ENCODE data around the gene LOXHD1.

The LOXHD1 gene

GRCh38 chr18:46538376-46538775 is 118.6 kb downstream of the LOXHD1 start:
- no peak for DNase-seq

DNA sequence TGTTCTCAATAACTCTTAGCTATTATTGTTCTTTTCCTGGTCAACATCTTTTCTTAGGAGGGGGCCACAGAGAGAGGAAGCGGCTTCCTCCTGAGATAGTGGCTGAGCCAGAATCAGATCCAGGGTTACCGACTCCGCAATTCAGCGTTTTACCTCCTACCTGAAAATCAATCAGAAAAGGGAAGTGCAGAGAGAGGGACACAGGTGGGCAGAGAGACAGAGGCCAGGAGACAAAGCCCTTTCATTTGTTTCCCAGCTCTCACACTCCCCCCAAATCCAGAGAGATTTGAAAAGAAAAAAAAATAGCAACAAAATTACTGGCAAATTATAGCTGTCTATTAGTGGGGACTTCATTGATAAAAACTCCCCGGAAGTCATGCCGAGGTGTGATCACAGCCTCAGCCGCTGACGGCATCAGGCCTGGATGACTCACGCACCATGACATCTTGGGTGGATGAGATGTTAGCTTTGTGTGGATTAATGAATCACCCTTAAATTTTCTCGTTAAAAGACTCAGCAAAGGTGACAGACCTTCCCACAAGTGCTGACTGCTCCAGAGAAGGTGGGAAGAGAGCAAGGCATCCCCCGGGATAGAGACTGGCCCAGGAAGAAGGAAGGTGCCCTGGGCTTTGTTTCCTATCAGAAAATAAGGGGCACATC is 120.7 kb downstream of the LOXHD1 start:
- no peak for DNase-seq

DNA sequence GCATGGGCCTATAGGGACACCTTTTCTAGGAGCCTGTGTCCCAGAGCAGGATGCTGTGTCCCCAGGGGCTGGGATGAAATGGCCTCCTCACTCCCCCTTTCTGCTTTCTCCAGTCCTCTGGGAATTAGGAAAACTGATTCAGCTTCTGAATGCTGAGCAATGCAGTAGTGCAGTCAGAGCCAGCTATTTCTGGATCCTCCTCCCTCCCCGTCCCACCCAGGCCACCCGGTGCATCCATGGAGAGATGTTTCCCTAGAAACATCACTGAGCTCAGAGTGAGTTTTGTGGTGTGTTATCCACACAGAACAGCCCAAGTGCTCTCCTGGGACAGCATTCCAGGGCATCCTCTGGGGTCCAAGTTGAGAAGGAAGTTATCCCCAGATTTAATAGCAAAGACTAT is 125.5 kb downstream of the LOXHD1 start:
- DNase-seq: no peak

DNA sequence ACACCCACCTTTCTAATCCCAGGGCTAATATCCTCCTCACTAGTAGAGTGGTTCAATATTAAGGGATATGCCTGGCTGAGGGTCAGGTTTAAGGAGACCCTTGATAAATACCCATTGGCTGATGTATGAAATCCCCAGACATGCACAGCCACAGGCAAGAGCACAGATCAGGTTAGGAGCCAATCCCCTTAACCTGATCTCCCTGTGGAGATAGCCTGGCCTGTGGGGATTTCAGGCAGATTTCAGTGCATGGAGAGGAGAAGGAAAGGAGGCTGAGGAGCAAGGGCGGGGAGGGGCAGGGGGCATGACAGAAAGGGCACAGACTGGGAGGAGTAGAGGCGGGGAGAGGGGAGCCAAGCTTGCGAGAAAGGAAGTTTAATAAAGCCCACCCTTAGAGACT is 129.0 kb downstream of the LOXHD1 start:
- DNase-seq: no peak

DNA sequence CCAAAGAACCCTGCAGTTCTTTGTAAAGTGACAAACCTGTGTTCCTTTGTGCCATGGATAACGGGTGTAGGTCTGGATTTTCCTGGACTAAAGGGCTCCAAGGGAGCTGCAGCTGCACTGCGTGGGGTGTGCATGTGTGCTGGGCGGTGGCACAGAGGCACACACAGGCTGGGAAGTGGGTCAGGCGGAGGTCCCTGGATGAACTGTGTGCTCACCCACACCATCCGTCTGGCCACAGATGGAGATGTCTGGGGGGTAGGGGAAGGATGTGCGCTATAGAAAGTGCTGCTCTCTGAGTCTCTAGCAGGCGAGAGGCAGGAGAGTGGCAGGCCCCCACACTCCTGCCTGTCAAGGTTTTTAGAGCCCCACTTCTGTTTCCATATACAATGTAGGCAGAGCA is 137.2 kb downstream of the LOXHD1 start:
- DNase-seq: no peak

GRCh38 chr18:46518438-46518837 is 138.6 kb downstream of the LOXHD1 start:
- DNase-seq: no peak

DNA sequence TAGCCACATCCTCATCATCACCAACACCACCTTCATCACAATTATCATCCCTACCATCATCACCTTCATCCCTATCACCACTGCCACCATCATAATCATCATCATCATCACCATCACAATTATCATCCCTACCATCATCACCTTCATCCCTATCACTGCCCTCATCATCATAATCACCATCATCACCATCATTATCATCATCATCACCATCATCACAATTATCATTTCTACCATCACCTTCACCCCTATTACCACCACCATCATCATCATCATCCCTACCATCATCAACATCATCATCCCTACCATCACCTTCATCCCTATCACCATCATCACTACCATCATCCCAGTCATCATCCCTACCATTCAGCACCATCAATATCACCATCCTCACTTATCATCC is 140.5 kb downstream of the LOXHD1 start:
- no peak for DNase-seq

- no peak for DNase-seq
Measured at GRCh38 chr18:46510386-46510785, 146.6 kb downstream of the LOXHD1 start.

DNA sequence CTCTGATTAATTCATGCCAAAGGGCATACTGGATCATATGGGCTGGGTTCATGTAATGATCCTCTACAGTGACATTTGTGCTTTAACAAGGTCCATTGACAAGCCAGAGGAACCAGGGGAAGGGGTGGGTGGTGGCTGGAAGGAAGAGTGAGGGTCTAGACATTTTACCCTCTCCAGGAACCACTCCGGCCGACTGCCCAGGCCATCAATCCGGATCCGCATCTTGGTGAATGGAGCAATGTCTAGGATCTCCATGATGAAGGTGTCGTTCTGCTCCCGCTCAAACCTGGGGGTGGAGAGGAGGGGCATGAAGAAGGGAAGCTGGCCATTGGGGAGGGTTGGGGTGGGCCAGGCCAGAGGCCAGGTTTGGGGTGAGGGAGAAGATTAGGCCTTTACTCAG is 147.5 kb downstream of the LOXHD1 start:
- DNase-seq: no peak

- DNase-seq: no peak
Measured at GRCh38 chr18:46506974-46507586, 149.9 kb downstream of the LOXHD1 start.

DNA sequence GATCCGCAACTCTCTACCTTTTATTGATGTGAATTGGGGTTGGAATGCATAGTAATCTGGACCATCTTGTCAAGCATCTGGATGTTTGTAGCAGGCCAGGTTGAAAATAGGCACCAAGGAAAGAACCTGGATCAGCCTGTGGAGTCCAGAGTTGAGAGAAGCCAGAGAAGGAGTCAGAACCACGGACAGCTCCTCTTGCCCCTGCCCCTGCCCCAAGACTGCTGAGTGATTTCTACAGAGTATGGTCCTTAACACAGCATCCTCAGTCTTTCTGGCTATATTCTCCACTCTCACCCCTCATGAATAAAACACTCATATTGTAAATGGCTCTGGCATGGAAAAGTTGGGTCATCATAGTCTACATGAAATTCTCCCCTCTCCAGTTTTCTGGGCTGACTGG is 154.6 kb downstream of the LOXHD1 start:
- DNase-seq: no peak

GRCh38 chr18:46497129-46497528 is 159.9 kb downstream of the LOXHD1 start:
- peak; percentile 35 for DNase-seq

- DNase-seq: no peak
Measured at GRCh38 chr18:46488471-46489213, 168.4 kb downstream of the LOXHD1 start.

DNA sequence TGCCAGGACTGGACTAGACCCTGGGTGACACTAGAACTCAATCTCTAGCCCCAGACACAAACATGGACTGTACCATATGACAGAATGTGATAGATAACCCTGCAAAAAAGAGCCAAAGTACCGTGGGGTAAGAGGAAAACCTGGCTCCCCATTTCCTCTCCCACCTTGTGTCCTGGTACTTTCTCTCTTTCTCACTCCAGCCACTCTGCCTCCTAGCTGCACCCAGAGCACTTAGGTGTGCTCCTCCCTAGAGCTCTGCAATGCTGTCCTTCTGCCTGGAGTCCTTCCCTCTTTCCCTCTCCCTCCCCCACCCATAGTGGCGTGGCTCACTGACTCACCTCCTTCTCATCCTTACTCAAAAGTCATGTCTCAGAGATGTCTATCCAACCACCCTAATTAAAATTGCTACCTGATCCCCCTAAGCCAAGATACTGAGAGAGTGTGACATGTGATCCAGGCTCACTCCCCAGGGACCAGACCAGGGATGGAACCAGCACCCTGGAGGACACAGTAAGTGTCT is 171.3 kb downstream of the LOXHD1 start:
- DNase-seq: no peak

DNA sequence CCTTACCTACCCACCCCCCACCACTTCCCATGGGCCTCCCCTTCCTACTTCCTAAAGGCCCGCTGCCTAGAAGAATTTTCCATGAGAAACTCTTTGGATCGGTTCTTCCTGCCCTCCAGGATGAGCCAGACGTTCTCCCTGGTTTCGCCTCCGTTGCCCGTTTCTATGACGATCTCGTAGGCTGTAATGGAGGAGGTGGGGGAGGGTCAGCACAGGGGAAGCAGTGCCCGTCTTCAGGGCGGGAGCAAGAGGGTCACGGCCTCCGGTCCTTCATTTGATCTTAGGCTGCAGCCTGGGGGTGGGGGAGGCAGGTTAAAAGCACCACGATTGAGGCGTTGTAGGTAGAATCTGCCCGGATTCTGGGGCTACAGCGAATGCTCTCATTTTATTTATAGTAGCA is 172.0 kb downstream of the LOXHD1 start:
- DNase-seq: no peak

DNA sequence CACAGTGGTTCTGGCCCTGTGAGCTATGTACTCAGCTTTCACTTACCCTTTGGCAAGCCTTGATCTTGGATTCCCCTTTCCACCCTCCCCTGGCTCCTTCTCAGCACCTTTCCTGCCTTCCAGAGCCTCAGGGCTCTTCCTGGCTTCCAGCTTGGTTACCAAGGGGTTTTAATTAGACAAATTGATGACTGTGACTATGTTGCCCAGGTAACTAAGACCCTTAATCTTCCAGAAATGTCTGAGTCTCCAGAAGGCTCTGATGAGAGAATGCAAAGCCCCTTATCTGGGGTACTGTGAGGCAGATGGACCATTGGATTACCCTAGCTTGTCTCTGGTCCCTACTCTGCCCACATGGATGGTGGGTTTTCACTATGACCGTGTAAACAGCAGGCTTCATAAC is 174.2 kb downstream of the LOXHD1 start:
- no peak for DNase-seq

- DNase-seq: no peak
Measured at GRCh38 chr18:46481847-46482245, 175.2 kb downstream of the LOXHD1 start.

GRCh38 chr18:46481048-46481846 is 175.8 kb downstream of the LOXHD1 start:
- peak; percentile 57 for DNase-seq

DNA sequence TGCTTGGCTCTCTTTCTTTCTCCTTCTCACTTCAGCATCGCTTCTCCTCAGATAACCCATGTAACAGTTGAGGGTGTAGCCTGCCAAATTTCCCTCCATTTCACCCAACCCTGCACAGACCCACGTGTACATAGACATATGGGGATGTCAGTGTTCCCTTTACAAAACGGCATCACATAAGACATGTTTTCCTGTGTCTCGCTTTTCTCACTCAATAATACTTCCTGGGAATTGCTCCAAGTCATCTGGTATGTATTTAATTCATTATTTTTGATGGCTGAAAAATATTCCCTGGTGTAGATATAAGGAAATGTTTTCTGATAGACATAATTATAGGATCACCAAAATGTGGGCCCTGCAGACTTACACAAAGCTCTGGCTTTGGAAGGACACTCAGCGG is 176.8 kb downstream of the LOXHD1 start:
- no peak for DNase-seq

DNA sequence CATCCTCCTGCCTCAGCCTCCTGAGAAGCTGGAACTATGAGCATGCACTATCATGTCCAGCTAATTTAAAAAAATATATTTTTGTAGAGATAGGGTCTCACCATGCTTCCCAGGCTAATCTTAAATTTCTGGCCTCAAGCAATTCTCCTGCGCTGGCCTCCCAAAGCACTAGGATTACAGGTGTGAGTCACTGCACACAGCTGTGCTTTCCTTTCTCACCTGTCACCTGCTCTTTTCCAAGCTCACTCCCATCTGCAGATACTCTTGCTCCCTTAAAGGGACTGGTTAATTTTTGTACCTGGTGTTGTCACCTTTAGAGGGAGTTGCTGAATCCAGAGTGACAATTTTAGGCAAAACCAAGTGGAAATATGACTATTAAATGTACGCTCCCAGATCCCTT is 178.2 kb downstream of the LOXHD1 start:
- DNase-seq: no peak

- no peak for DNase-seq
Measured at GRCh38 chr18:46477425-46478011, 179.5 kb downstream of the LOXHD1 start.

- no peak for DNase-seq
Measured at GRCh38 chr18:46475390-46475752, 181.6 kb downstream of the LOXHD1 start.

All from activated CD4-positive, alpha-beta T cell treated with anti-CD3 and anti-CD28 coated beads, Interleukin-2, Interleukin-6, amounts not matched to agents 100 ng/mL and 50 ng/mL, durations not matched to agents 16 hours and 8 hours (primary cell).